HEK293 (cell line): Measurements from ENCODE around the gene KIF26B.

Experiments
- CTCF ChIA-PET: fragments of 350-600 bp; formaldehyde crosslinking; extraction: SDS; loops from one replicate; lab custom pipeline; 2021; ENCODE audit warnings: antibody characterized with exemption; lab: Yijun Ruan, JAX
- POLR2A ChIA-PET: fragments of 300-600 bp; formaldehyde crosslinking; extraction: SDS; loops from one replicate; lab custom pipeline; 2020; ENCODE audit warnings: antibody characterized with exemption, inconsistent platforms; lab: Yijun Ruan, JAX
- H3K27ac ChIP-seq: fragments of 200-500 bp; sonication (Bioruptor generic); 2 replicates; pipeline ENCODE4 v1.5.1; 2014; ENCODE audit warnings: low read depth, low read length, control low read depth, inconsistent platforms; ENCODE audit errors: extremely low read depth
- H3K36me3 ChIP-seq, 2 experiments: fragments of 200-500 bp in 1 of 2; sonication (Bioruptor generic) in 1 of 2; 1 replicate in 1 of 2; 2 replicates in 1 of 2; pipeline ENCODE4 v1.5.1; 2014 to 2017; ENCODE audit warnings: inconsistent platforms in 2 of 2, low read length in 2 of 2; ENCODE audit not compliant: control insufficient read depth in 2 of 2, insufficient read depth in 1 of 2
- H3K4me1 ChIP-seq: fragments of 200-500 bp; sonication (Bioruptor generic); 2 replicates; pipeline ENCODE4 v1.5.1; 2014; ENCODE audit warnings: mild to moderate bottlenecking, low read length, inconsistent platforms; ENCODE audit not compliant: control insufficient read depth, insufficient read depth
- H3K4me3 ChIP-seq: 2 replicates; pipeline ENCODE4 v1.5.1; 2011; ENCODE audit warnings: low read depth, mild to moderate bottlenecking, control low read depth, low read length, moderate library complexity
- H3K9me3 ChIP-seq: fragments of 200-500 bp; sonication (Bioruptor generic); 2 replicates; pipeline ENCODE4 v1.5.1; 2014; ENCODE audit warnings: low read depth, low read length, inconsistent platforms; ENCODE audit not compliant: control insufficient read depth, insufficient read depth
- CTCF ChIP-seq: fragments of 450-650 bp; formaldehyde crosslinking; IDR thresholded peaks from 2 replicates; pipeline ENCODE4 v1.5.1; 2016; ENCODE audit warnings: missing biosample characterization, missing genetic modification characterization
- GLIS1 ChIP-seq: fragments of 450-650 bp; formaldehyde crosslinking; IDR thresholded peaks from 2 replicates; pipeline ENCODE4 v1.5.1; 2016; ENCODE audit warnings: missing biosample characterization, missing genetic modification characterization
- KLF1 ChIP-seq: fragments of 450-650 bp; formaldehyde crosslinking; IDR thresholded peaks from 2 replicates; pipeline ENCODE4 v1.5.1; 2016; ENCODE audit warnings: missing biosample characterization, missing genetic modification characterization
- REPIN1 ChIP-seq: fragments of 450-650 bp; formaldehyde crosslinking; IDR thresholded peaks from 2 replicates; pipeline ENCODE4 v1.5.1; 2017; ENCODE audit warnings: missing biosample characterization, missing genetic modification characterization, low read depth
- ZFHX2 ChIP-seq: fragments of 450-650 bp; formaldehyde crosslinking; conservative IDR thresholded peaks from 2 replicates; pipeline ENCODE4 v1.5.1; 2016; ENCODE audit warnings: missing biosample characterization, missing genetic modification characterization
- ZFP37 ChIP-seq: fragments of 450-650 bp; formaldehyde crosslinking; IDR thresholded peaks from 2 replicates; pipeline ENCODE4 v1.5.1; 2016; ENCODE audit warnings: missing biosample characterization, missing genetic modification characterization
- ZNF10 ChIP-seq: fragments of 450-650 bp; formaldehyde crosslinking; IDR thresholded peaks from 2 replicates; pipeline ENCODE4 v1.5.1; 2017; ENCODE audit warnings: missing biosample characterization, missing genetic modification characterization
- ZNF138 ChIP-seq: fragments of 450-650 bp; formaldehyde crosslinking; IDR thresholded peaks from 2 replicates; pipeline ENCODE4 v1.5.1; 2016; ENCODE audit warnings: missing biosample characterization, missing genetic modification characterization, borderline replicate concordance
- ZNF280C ChIP-seq: fragments of 450-650 bp; formaldehyde crosslinking; IDR thresholded peaks from 2 replicates; pipeline ENCODE4 v1.5.1; 2016; ENCODE audit warnings: missing biosample characterization, missing genetic modification characterization
- ZNF350 ChIP-seq: fragments of 450-650 bp; formaldehyde crosslinking; IDR thresholded peaks from 2 replicates; pipeline ENCODE4 v1.5.0; 2017; ENCODE audit warnings: missing biosample characterization, mild to moderate bottlenecking, missing genetic modification characterization
- ZNF580 ChIP-seq: fragments of 450-650 bp; formaldehyde crosslinking; IDR thresholded peaks from 2 replicates; pipeline ENCODE4 v1.5.1; 2016; ENCODE audit warnings: missing biosample characterization, missing genetic modification characterization
- ZNF623 ChIP-seq: fragments of 450-650 bp; formaldehyde crosslinking; IDR thresholded peaks from 2 replicates; pipeline ENCODE4 v1.5.1; 2016; ENCODE audit warnings: missing biosample characterization, missing genetic modification characterization
- ZNF624 ChIP-seq: fragments of 450-650 bp; formaldehyde crosslinking; IDR thresholded peaks from 2 replicates; pipeline ENCODE4 v1.5.1; 2017; ENCODE audit warnings: missing biosample characterization, missing genetic modification characterization
- ZNF629 ChIP-seq: fragments of 450-650 bp; formaldehyde crosslinking; IDR thresholded peaks from 2 replicates; pipeline ENCODE4 v1.5.1; 2017; ENCODE audit warnings: missing biosample characterization, missing genetic modification characterization
- ZNF639 ChIP-seq: fragments of 450-650 bp; formaldehyde crosslinking; IDR thresholded peaks from 2 replicates; pipeline ENCODE4 v1.5.1; 2016; ENCODE audit warnings: missing biosample characterization, missing genetic modification characterization
- ZNF670 ChIP-seq: fragments of 450-650 bp; formaldehyde crosslinking; IDR thresholded peaks from 2 replicates; pipeline ENCODE4 v1.5.1; 2016; ENCODE audit warnings: missing biosample characterization, missing genetic modification characterization, low read depth
- ZNF707 ChIP-seq: fragments of 450-650 bp; formaldehyde crosslinking; IDR thresholded peaks from 2 replicates; pipeline ENCODE4 v1.5.1; 2016; ENCODE audit warnings: missing biosample characterization, missing genetic modification characterization
- ZNF777 ChIP-seq: fragments of 450-650 bp; formaldehyde crosslinking; IDR thresholded peaks from 2 replicates; pipeline ENCODE4 v1.5.1; 2017; ENCODE audit warnings: missing biosample characterization, missing genetic modification characterization, borderline replicate concordance
- TF ChIP-seq, protein P1 (sequence below): fragments of 450-650 bp; formaldehyde crosslinking; IDR thresholded peaks from 2 replicates; pipeline ENCODE4 v1.5.1; 2016; ENCODE audit warnings: missing biosample characterization, missing genetic modification characterization

KIF26B gene

DNA sequence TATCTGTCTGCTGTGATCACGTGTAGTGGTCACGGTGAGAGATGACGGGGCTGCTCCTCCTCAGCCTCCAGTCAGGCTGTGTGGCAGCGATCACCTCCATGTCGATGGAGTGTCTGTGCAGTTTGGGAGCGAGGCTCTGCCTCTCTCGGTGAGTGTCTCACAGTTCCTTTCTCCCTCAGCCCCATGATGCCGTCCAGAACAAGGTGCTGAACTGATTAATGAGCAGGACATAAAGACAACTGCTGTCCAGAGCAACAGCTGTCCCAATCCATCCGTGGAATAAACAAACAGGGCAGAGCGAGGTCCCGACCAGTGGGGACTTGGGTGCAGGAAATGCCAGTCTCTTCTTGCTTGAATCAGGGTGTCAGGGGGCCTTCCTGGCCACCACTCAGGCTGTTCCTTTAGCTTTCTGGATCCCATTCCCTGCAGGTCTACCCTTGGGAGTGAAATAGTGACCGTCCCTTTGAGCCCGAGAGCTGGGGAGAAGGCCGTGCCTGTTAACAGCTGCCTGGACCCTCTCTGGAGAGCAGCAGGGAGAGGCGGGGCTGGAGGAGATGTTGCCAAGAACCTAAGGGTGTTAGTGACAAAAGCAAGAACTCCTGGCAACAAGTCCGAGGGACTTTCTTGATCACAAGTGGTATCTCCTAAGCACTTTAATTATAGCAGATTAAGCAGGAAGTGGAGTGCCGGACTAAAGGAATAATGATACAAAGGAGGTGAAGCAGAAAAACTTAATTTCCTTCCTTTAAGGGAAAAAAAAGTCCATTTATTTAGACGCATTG, 443.9 kb downstream of the KIF26B start (continued):
- TF ChIP-seq, protein P1, sequence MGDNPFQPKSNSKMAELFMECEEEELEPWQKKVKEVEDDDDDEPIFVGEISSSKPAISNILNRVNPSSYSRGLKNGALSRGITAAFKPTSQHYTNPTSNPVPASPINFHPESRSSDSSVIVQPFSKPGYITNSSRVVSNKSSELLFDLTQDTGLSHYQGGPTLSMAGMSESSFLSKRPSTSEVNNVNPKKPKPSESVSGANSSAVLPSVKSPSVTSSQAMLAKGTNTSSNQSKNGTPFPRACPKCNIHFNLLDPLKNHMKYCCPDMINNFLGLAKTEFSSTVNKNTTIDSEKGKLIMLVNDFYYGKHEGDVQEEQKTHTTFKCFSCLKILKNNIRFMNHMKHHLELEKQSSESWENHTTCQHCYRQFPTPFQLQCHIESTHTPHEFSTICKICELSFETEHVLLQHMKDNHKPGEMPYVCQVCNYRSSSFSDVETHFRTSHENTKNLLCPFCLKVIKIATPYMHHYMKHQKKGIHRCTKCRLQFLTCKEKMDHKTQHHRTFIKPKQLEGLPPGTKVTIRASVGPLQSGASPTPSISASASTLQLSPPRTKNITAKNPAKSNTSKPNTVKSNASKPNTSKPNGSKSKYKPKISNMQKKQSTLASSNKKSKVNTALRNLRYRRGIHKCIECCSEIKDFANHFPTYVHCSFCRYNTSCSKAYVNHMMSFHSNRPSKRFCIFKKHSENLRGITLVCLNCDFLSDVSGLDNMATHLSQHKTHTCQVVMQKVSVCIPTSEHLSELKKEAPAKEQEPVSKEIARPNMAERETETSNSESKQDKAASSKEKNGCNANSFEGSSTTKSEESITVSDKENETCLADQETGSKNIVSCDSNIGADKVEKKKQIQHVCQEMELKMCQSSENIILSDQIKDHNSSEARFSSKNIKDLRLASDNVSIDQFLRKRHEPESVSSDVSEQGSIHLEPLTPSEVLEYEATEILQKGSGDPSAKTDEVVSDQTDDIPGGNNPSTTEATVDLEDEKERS (tag by site-specific recombination) = no peak
- no peak for TF ChIP-seq ZNF623 (tag by site-specific recombination)
- TF ChIP-seq ZNF707 = no peak
- no peak for TF ChIP-seq ZNF580

DNA sequence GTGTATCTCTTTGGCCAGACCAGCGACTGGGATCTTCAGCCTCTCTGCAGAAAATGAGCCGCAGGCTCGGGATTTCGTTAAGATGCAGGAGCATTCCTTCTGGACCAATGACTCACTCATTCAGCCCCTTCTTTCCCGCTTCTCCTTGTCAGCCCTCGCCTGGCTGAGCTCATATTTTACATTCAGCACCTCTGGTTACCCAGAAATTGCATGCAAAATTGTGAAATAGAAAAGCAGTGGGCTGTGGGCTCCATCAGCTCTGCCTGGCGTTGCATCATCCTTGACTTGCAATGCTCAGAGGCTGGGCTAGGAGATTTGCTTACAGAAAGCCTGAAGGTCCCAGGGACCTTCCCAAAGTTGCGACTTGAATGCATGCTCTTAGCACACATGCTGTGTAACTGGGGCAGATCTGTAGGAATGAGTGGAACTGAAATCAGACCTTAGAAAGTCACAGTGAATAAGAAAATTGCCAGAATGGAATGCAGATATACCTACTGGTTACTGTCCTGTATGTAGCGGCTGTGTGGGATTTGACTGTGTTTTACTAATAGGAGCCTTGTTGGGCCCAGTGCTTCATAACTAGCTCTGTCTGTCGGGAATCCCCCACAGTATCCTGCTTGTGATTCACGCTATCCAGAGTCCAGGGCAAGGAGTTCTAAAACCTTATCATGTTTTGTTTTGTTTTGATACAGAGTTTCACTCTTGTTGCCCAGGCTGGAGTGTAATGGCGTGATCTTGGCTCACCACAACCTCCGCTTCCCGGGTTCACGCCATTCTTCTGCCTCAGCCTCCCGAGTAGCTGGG, 444.8 kb downstream of the KIF26B start:
- ChIA-PET CTCF (no interaction called here), POLR2A (no interaction called here)
- TF ChIP-seq ZFP37 (tag by site-specific recombination) (no peak), ZNF138 (tag by site-specific recombination) (no peak), ZNF639 (tag by site-specific recombination) (no peak), REPIN1 (no peak)
- H3K9me3 ChIP-seq = no peaks in the 10 kb centered on the region
- no peaks in the 10 kb centered on the region for H3K4me1 ChIP-seq
- no peak overlapping the region for H3K4me3 ChIP-seq
- no peaks in the 10 kb centered on the region for H3K36me3 ChIP-seq
- no peak overlapping the region for H3K27ac ChIP-seq

- TF ChIP-seq KLF1 = no peak
- TF ChIP-seq ZNF350 = no peak
- TF ChIP-seq ZFHX2 (tag by site-specific recombination) = peak; percentile 58
- Histone ChIP-seq H3K4me1 (no peaks in the 10 kb centered on the region), H3K27ac (no peak overlapping the region), H3K4me3 (no peak overlapping the region), H3K36me3 (no peaks in the 10 kb centered on the region), H3K9me3 (no peaks in the 10 kb centered on the region)
- ChIA-PET CTCF (no interaction called here), POLR2A (no interaction called here)
These were observed 445.9 kb downstream of the KIF26B start for GRCh38 chr1:245600658-245601057.

GRCh38 chr1:245603311-245603865, 448.6 kb downstream of the KIF26B start:
- Histone ChIP-seq H3K9me3 (no peaks in the 10 kb centered on the region), H3K4me1 (no peaks in the 10 kb centered on the region), H3K36me3 (no peaks in the 10 kb centered on the region), H3K27ac (no peak overlapping the region), H3K4me3 (no peak overlapping the region)
- CTCF ChIA-PET = no interaction called here
- POLR2A ChIA-PET = no interaction called here
- no peak for TF ChIP-seq GLIS1 (tag by site-specific recombination)
- TF ChIP-seq ZNF629 (tag by site-specific recombination) = no peak
- no peak for TF ChIP-seq ZNF624 (tag by site-specific recombination)
- no peak for TF ChIP-seq CTCF (tag by site-specific recombination)
- no peak for TF ChIP-seq ZNF10
- no peak for TF ChIP-seq ZFHX2 (tag by site-specific recombination)
- TF ChIP-seq ZFP37 (tag by site-specific recombination) = no peak
- no peak for TF ChIP-seq ZNF670 (tag by site-specific recombination)
- TF ChIP-seq ZNF280C (tag by site-specific recombination) = no peak
- no peak for TF ChIP-seq ZNF777 (tag by site-specific recombination)
